H9 (cell line): ENCODE results near the gene SYNJ1. TPM values are rescaled to one million over a fixed set of nuclear protein-coding genes. Genes with fewer than 3 reads are reported as not detected.

Experiments
- DNase-seq: peaks from one replicate; pipeline ENCODE4 v3.0.0-alpha.2; 2017
- H2AFZ ChIP-seq: one replicate; pipeline ENCODE4 v1.6.1; 2013; ENCODE audit warnings: mild to moderate bottlenecking, low read length, control low read depth, moderate library complexity
- H2AK5ac ChIP-seq: 2 replicates; pipeline ENCODE4 v1.6.1; 2013; ENCODE audit warnings: low read length, control low read depth, mixed read lengths; ENCODE audit not compliant: insufficient read length
- H2BK120ac ChIP-seq: one replicate; pipeline ENCODE4 v1.6.1; 2013; ENCODE audit warnings: low read depth, mild to moderate bottlenecking, low read length, control low read depth, inconsistent platforms; ENCODE audit not compliant: poor library complexity, severe bottlenecking
- H2BK12ac ChIP-seq: 2 replicates; pipeline ENCODE4 v1.6.1; 2013; ENCODE audit warnings: low read length, control low read depth, mixed read lengths, low read depth; ENCODE audit not compliant: insufficient read length
- H2BK15ac ChIP-seq: 2 replicates; pipeline ENCODE4 v1.6.1; 2013; ENCODE audit warnings: low read depth, low read length, control low read depth
- H2BK20ac ChIP-seq: one replicate; pipeline ENCODE4 v1.6.1; 2013; ENCODE audit warnings: low read depth, mild to moderate bottlenecking, low read length, control low read depth, inconsistent platforms; ENCODE audit not compliant: poor library complexity, severe bottlenecking
- H2BK5ac ChIP-seq: 2 replicates; pipeline ENCODE4 v1.6.1; 2013; ENCODE audit warnings: low read length, control low read depth, mixed read lengths; ENCODE audit not compliant: insufficient read length
- H3K14ac ChIP-seq: 2 replicates; pipeline ENCODE4 v1.6.1; 2013; ENCODE audit warnings: low read length, control low read depth; ENCODE audit not compliant: insufficient read depth
- H3K18ac ChIP-seq: 2 replicates; pipeline ENCODE4 v1.6.1; 2013; ENCODE audit warnings: low read depth, mild to moderate bottlenecking, mixed read lengths, low read length, control low read depth; ENCODE audit not compliant: insufficient read length
- H3K23ac ChIP-seq: 2 replicates; pipeline ENCODE4 v1.6.1; 2013; ENCODE audit warnings: low read length, control low read depth, mixed read lengths, low read depth; ENCODE audit not compliant: insufficient read length
- H3K23me2 ChIP-seq: 2 replicates; pipeline ENCODE4 v1.6.1; 2013; ENCODE audit warnings: low read depth, mild to moderate bottlenecking, mixed read lengths, low read length, control low read depth; ENCODE audit not compliant: insufficient read length, poor library complexity, severe bottlenecking
- H3K27ac ChIP-seq: 2 replicates; pipeline ENCODE4 v1.5.1; 2013; ENCODE audit warnings: low read length, control low read depth, mixed read lengths, low read depth; ENCODE audit not compliant: insufficient read length
- H3K27me3 ChIP-seq: 2 replicates; pipeline ENCODE4 v1.6.1; 2013; ENCODE audit warnings: low read length, control low read depth, inconsistent platforms; ENCODE audit not compliant: insufficient read depth
- H3K4ac ChIP-seq: 2 replicates; pipeline ENCODE4 v1.6.1; 2013; ENCODE audit warnings: low read depth, mild to moderate bottlenecking, control low read depth, inconsistent platforms, low read length, moderate library complexity
- H3K4me1 ChIP-seq: 2 replicates; pipeline ENCODE4 v1.6.1; 2013; ENCODE audit warnings: low read length, control low read depth, inconsistent platforms; ENCODE audit not compliant: insufficient read depth
- H3K4me2 ChIP-seq: 2 replicates; pipeline ENCODE4 v1.6.1; 2013; ENCODE audit warnings: low read length, control low read depth, mixed read lengths; ENCODE audit not compliant: insufficient read length, insufficient read depth
- H3K56ac ChIP-seq: 2 replicates; pipeline ENCODE4 v1.6.1; 2013; ENCODE audit warnings: low read depth, mild to moderate bottlenecking, mixed read lengths, low read length, control low read depth; ENCODE audit not compliant: insufficient read length
- H3K79me1 ChIP-seq: 2 replicates; pipeline ENCODE4 v1.6.1; 2013; ENCODE audit warnings: low read depth, mild to moderate bottlenecking, moderate library complexity, low read length, control low read depth, inconsistent platforms; ENCODE audit not compliant: insufficient read depth, poor library complexity, severe bottlenecking
- H3K79me2 ChIP-seq: 2 replicates; pipeline ENCODE4 v1.6.1; 2013; ENCODE audit warnings: low read length, control low read depth, inconsistent platforms; ENCODE audit not compliant: insufficient read depth
- H3K9ac ChIP-seq: 2 replicates; pipeline ENCODE4 v1.6.1; 2013; ENCODE audit warnings: low read length, control low read depth, mixed read lengths; ENCODE audit not compliant: insufficient read length; ENCODE audit errors: extremely low read depth
- H3K9me3 ChIP-seq: one replicate; pipeline ENCODE4 v1.6.1; 2013; ENCODE audit warnings: low read depth, low read length, inconsistent platforms; ENCODE audit not compliant: control insufficient read depth
- H3T11ph ChIP-seq: one replicate; pipeline ENCODE4 v1.6.1; 2013; ENCODE audit warnings: mild to moderate bottlenecking, low read length, control low read depth, inconsistent platforms
- H4K20me1 ChIP-seq: one replicate; pipeline ENCODE4 v1.6.1; 2013; ENCODE audit not compliant: control insufficient read depth, insufficient read length, insufficient read depth
- H4K5ac ChIP-seq: 2 replicates; pipeline ENCODE4 v1.6.1; 2013; ENCODE audit warnings: low read depth, mild to moderate bottlenecking, mixed read lengths, low read length, control low read depth; ENCODE audit not compliant: insufficient read length
- H4K8ac ChIP-seq: replicated peaks from 2 replicates; pipeline ENCODE4 v1.6.1; 2013; ENCODE audit warnings: low read length, control low read depth, mixed read lengths, low read depth; ENCODE audit not compliant: insufficient read length
- H4K91ac ChIP-seq: 2 replicates; pipeline ENCODE4 v1.6.1; 2013; ENCODE audit warnings: low read depth, mild to moderate bottlenecking, moderate library complexity, mixed read lengths, low read length, control low read depth; ENCODE audit not compliant: insufficient read length
- H3K27ac Mint-ChIP-seq, 3 experiments: 2 replicates in 2 of 3; 3 replicates in 1 of 3; pipeline ENCODE4 v1.8.0; 2020 to 2021; ENCODE audit warnings: mixed read lengths in 3 of 3, mild to moderate bottlenecking in 1 of 3, moderate library complexity in 1 of 3
- H3K27me3 Mint-ChIP-seq: 2 replicates; pipeline ENCODE4 v1.8.0; 2021; ENCODE audit warnings: low read depth, mild to moderate bottlenecking, moderate library complexity, mixed read lengths
- H3K36me3 Mint-ChIP-seq, 3 experiments: 2 replicates in 2 of 3; 3 replicates in 1 of 3; pipeline ENCODE4 v1.8.0; 2020 to 2021; ENCODE audit warnings: low read depth in 3 of 3, mixed read lengths in 3 of 3; ENCODE audit not compliant: insufficient read depth in 1 of 3
- H3K4me1 Mint-ChIP-seq, 2 experiments: 2 replicates each; pipeline ENCODE4 v1.8.0; 2020; ENCODE audit warnings: mixed read lengths in 2 of 2
- H3K4me3 Mint-ChIP-seq, 2 experiments: 2 replicates in 1 of 2; 3 replicates in 1 of 2; pipeline ENCODE4 v1.8.0; 2020 to 2021; ENCODE audit warnings: mild to moderate bottlenecking in 2 of 2, mixed read lengths in 2 of 2, moderate library complexity in 1 of 2
- H3K9me3 Mint-ChIP-seq, 2 experiments: 2 replicates in 1 of 2; 3 replicates in 1 of 2; pipeline ENCODE4 v1.8.0; 2020; ENCODE audit warnings: mild to moderate bottlenecking in 2 of 2, mixed read lengths in 2 of 2, moderate library complexity in 1 of 2
- CTCF ChIP-seq: fragments of 200-600 bp; sonication (generic); conservative IDR thresholded peaks from 3 replicates; pipeline ENCODE4 v1.8.0; 2021; ENCODE audit warnings: antibody characterized with exemption, mild to moderate bottlenecking
- WGBS: extraction: QIAGEN DNeasy Blood & Tissue Kit; methylation state at CpG from one replicate; pipeline ENCODE4 v1.1.7; 2013; ENCODE audit warnings: missing lambda C conversion rate, low lambda C conversion rate, mixed read lengths; ENCODE audit not compliant: insufficient read length; ENCODE audit errors: extremely low coverage; 5-methylcytosine and 5-hydroxymethylcytosine counted together
- total RNA-seq: library from RNA; stranded (reverse); gene quantifications from 2 replicates; pipeline ENCODE4 v1.2.1, GENCODE V29; 2021

Gene SYNJ1
- total RNA-seq, 1 experiment from 2014 or later: 7.1 TPM

- TF ChIP-seq CTCF: no peak
- no peaks in the 10 kb centered on the region for H3K79me1 ChIP-seq
- no peaks in the 10 kb centered on the region for H3K4me1 ChIP-seq
- Mint-ChIP-seq H3K36me3 (peaks cover 13 to 33% (median 19%) of the 10 kb centered on the region in 3 experiments), H3K4me1 (no peaks in the 10 kb centered on the region), H3K4me3 (no peak overlapping the region), H3K27me3 (no peaks in the 10 kb centered on the region), H3K9me3 (peaks cover 10 to 14% of the 10 kb centered on the region in 2 experiments), H3K27ac (no peak overlapping the region)
- H3K23ac ChIP-seq: no peak overlapping the region
- no peak overlapping the region for H3T11ph ChIP-seq
- no peak overlapping the region for H3K27ac ChIP-seq
- no peak overlapping the region for H3K56ac ChIP-seq
- no peak overlapping the region for H4K8ac ChIP-seq
- no peak overlapping the region for H2BK15ac ChIP-seq
- no peak overlapping the region for H2AFZ ChIP-seq
- no peak overlapping the region for H3K4me2 ChIP-seq
- no peaks in the 10 kb centered on the region for H3K9me3 ChIP-seq
- no peak overlapping the region for H4K5ac ChIP-seq
- H2AK5ac ChIP-seq: no peak overlapping the region
- no peak overlapping the region for H3K4ac ChIP-seq
- H2BK20ac ChIP-seq: no peak overlapping the region
- no peaks in the 10 kb centered on the region for H3K79me2 ChIP-seq
- DNase-seq: no peak
- no peak overlapping the region for H3K18ac ChIP-seq
- H3K9ac ChIP-seq: no peak overlapping the region
- no peak overlapping the region for H4K91ac ChIP-seq
- H3K27me3 ChIP-seq: no peaks in the 10 kb centered on the region
- no CpG with 5 or more reads among the region's 9 CpGs for WGBS
- no peaks in the 10 kb centered on the region for H4K20me1 ChIP-seq
- no peak overlapping the region for H2BK120ac ChIP-seq
- no peak overlapping the region; the same call in 1 of the 2 replicates for H3K14ac ChIP-seq
- H3K23me2 ChIP-seq: no peaks in the 10 kb centered on the region
- no peak overlapping the region for H2BK5ac ChIP-seq
- H2BK12ac ChIP-seq: no peak overlapping the region
These were observed 69.3 kb downstream of the SYNJ1 start for GRCh38 chr21:32658524-32658923.
